CD8-positive, alpha-beta memory T cell (primary cell): ENCODE results near the gene MTCH1. TPM values are rescaled to one million over a fixed set of nuclear protein-coding genes. Genes with fewer than 3 reads are reported as not detected.

ENCODE experiments used
- CTCF ChIA-PET: fragments of 350-600 bp; sonication (Branson Sonifier 250); formaldehyde crosslinking; loops from one replicate; lab custom pipeline; 2021; ENCODE audit warnings: antibody characterized with exemption; lab: Charles Lee
- POLR2A ChIA-PET: fragments of 350-600 bp; sonication (Branson Sonifier 250); formaldehyde crosslinking; loops from one replicate; lab custom pipeline; 2021; ENCODE audit warnings: antibody characterized with exemption; lab: Charles Lee
- DNase-seq, 5 donors: peaks; one replicate each; pipeline versions ENCODE4 v3.0.0 to v3.0.0-alpha.2; 2020 to 2022; ENCODE audit warnings: mixed read lengths in 1 of 5
- H3K27ac ChIP-seq: one replicate; pipeline ENCODE4 v1.7.0; 2013; ENCODE audit warnings: low read depth, mild to moderate bottlenecking, low read length, moderate library complexity
- H3K27me3 ChIP-seq: 2 replicates; pipeline ENCODE4 v1.7.0; 2013; ENCODE audit warnings: low read length, mild to moderate bottlenecking; ENCODE audit not compliant: insufficient read depth, poor library complexity, severe bottlenecking
- H3K36me3 ChIP-seq: 2 replicates; pipeline ENCODE4 v1.7.0; 2013; ENCODE audit warnings: mild to moderate bottlenecking, low read length, moderate library complexity; ENCODE audit not compliant: insufficient read depth
- H3K4me1 ChIP-seq: 2 replicates; pipeline ENCODE4 v1.7.0; 2013; ENCODE audit warnings: mild to moderate bottlenecking, low read length, moderate library complexity; ENCODE audit not compliant: insufficient read depth
- H3K4me3 ChIP-seq: 2 replicates; pipeline ENCODE4 v1.7.0; 2013; ENCODE audit warnings: mild to moderate bottlenecking, low read length
- H3K9me3 ChIP-seq: 2 replicates; pipeline ENCODE4 v1.7.0; 2013; ENCODE audit warnings: mild to moderate bottlenecking, low read length
- H3K27ac Mint-ChIP-seq, 8 donors: one replicate each; pipeline ENCODE4 v1.8.0; 2020 to 2021; ENCODE audit warnings: mixed read lengths in 8 of 8, mild to moderate bottlenecking in 6 of 8, inconsistent platforms in 3 of 8, moderate library complexity in 3 of 8
- H3K27me3 Mint-ChIP-seq, 2 donors: one replicate each; pipeline ENCODE4 v1.8.0; 2020 to 2021; ENCODE audit warnings: mixed read lengths in 2 of 2, mild to moderate bottlenecking in 1 of 2, moderate library complexity in 1 of 2
- H3K36me3 Mint-ChIP-seq, 3 donors: one replicate each; pipeline ENCODE4 v1.8.0; 2020 to 2021; ENCODE audit warnings: mixed read lengths in 3 of 3, inconsistent platforms in 1 of 3, mild to moderate bottlenecking in 1 of 3
- H3K4me1 Mint-ChIP-seq, 3 donors: one replicate each; pipeline ENCODE4 v1.8.0; 2020 to 2021; ENCODE audit warnings: mixed read lengths in 3 of 3, inconsistent platforms in 1 of 3, mild to moderate bottlenecking in 1 of 3
- H3K4me3 Mint-ChIP-seq, 7 donors: one replicate each; pipeline ENCODE4 v1.8.0; 2020 to 2021; ENCODE audit warnings: mixed read lengths in 7 of 7, mild to moderate bottlenecking in 6 of 7, moderate library complexity in 4 of 7, inconsistent platforms in 2 of 7
- H3K9me3 Mint-ChIP-seq, 5 donors: one replicate each; pipeline ENCODE4 v1.8.0; 2020 to 2022; ENCODE audit warnings: mixed read lengths in 5 of 5, mild to moderate bottlenecking in 3 of 5, moderate library complexity in 2 of 5, inconsistent platforms in 1 of 5
- polyA plus RNA-seq: library from polyadenylated mRNA; unstranded; fragments of 300-500 nt; fragmentation: Illumina TruSeq; gene quantifications from one replicate; pipeline ENCODE4 v1.2.3, GENCODE V29; 2021
- total RNA-seq, 2 experiments: library from RNA; stranded (reverse); gene quantifications; one replicate each; pipeline ENCODE4 v1.2.3, GENCODE V29; 2021

MTCH1 gene
- total RNA-seq (100 to 1,000 TPM; 116 to 126 TPM), polyA plus RNA-seq (81.1 TPM)

- H3K9me3 Mint-ChIP-seq = no peaks in the 10 kb centered on the region
- Histone ChIP-seq H3K36me3 (no peaks in the 10 kb centered on the region), H3K4me1 (peaks cover 37% of the 10 kb centered on the region), H3K4me3 (peak within 1 kb of the TSS; percentile 91), H3K27me3 (no peaks in the 10 kb centered on the region), H3K9me3 (no peaks in the 10 kb centered on the region), H3K27ac (peak within 1 kb of the TSS; percentile 82)
- peak within 1 kb of the TSS in 5 of 7 donors; percentile 90 to 99 (median 97) for H3K4me3 Mint-ChIP-seq
- peaks cover 0 to 16% (median 3%) of the 10 kb centered on the region in 3 donors for H3K36me3 Mint-ChIP-seq
- peak within 1 kb of the TSS; percentile 87 to 99 (median 97) for H3K27ac Mint-ChIP-seq
- peak; percentile 84 to 92 (median 90) for DNase-seq
- CTCF ChIA-PET = interaction anchor here (1.0 to 2.0 kb wide), 7 partner anchors 32 to 224 kb away, joined by 3 to 19 read pairs (median 4); partner anchors contain the start of gene C6orf89
- peaks cover 0 to 11% of the 10 kb centered on the region in 2 donors for H3K27me3 Mint-ChIP-seq
- POLR2A ChIA-PET = interaction anchor here (0.6 to 2.2 kb wide), 11 partner anchors 19 to 531 kb away, joined by 3 to 15 read pairs (median 3); partner anchors contain the start of genes C6orf89, FGD2, PPIL1 and RNF8
- peaks cover 20 to 28% (median 22%) of the 10 kb centered on the region in 3 donors for H3K4me1 Mint-ChIP-seq
These were observed at the start of gene MTCH1 for GRCh38 chr6:36985808-36986703. TSS of gene MTCH1 (minus strand) at chr6:36986196. CDS start at chr6:36986173, 23 bp downstream.

GRCh38 chr6:37033819-37034795 lies 48.1 kb upstream of the MTCH1 start:
- no peaks in the 10 kb centered on the region for H3K27me3 Mint-ChIP-seq
- peaks cover 0 to under 1% (median 0%) of the 10 kb centered on the region in 5 donors for H3K9me3 Mint-ChIP-seq
- Histone ChIP-seq H3K4me1 (peaks cover 5% of the 10 kb centered on the region), H3K27ac (peak overlapping the region; percentile 48), H3K36me3 (no peaks in the 10 kb centered on the region), H3K9me3 (no peaks in the 10 kb centered on the region), H3K4me3 (no peak overlapping the region), H3K27me3 (no peaks in the 10 kb centered on the region)
- DNase-seq = no peak
- ChIA-PET POLR2A (interaction anchor here (0.5 kb wide), 1 partner anchor 10 kb away, joined by 3 read pairs; no protein-coding TSS in a partner anchor), CTCF (interaction anchor here (1.1 to 23.0 kb wide), 6 partner anchors 12 to 173 kb away, joined by 3 to 615 read pairs (median 7); no protein-coding TSS in a partner anchor)
- H3K27ac Mint-ChIP-seq = peak overlapping the region in 6 of 8 donors; percentile 36 to 85 (median 44)
- H3K4me3 Mint-ChIP-seq = peak overlapping the region in 1 of 7 donors; percentile 30
- H3K4me1 Mint-ChIP-seq = peaks cover 12 to 23% (median 14%) of the 10 kb centered on the region in 3 donors
- peaks cover 0 to 2% (median 0%) of the 10 kb centered on the region in 3 donors for H3K36me3 Mint-ChIP-seq

- DNase-seq = no peak
- H3K36me3 ChIP-seq = no peaks in the 10 kb centered on the region
- Mint-ChIP-seq H3K9me3 (peaks cover 0 to 2% (median 0%) of the 10 kb centered on the region in 5 donors), H3K4me3 (peak overlapping the region in 1 of 7 donors; percentile 29), H3K36me3 (peaks cover 0 to 3% (median 0%) of the 10 kb centered on the region in 3 donors), H3K27me3 (no peaks in the 10 kb centered on the region), H3K4me1 (peaks cover 15 to 25% (median 19%) of the 10 kb centered on the region in 3 donors), H3K27ac (peak overlapping the region in 3 of 8 donors; percentile 9 to 58 (median 40))
- H3K9me3 ChIP-seq = no peaks in the 10 kb centered on the region
- CTCF ChIA-PET = interaction anchor here (1.2 to 23.0 kb wide), 3 partner anchors 12 to 174 kb away, joined by 3 to 615 read pairs (median 4); no protein-coding TSS in a partner anchor
- H3K4me3 ChIP-seq = no peak overlapping the region
- H3K4me1 ChIP-seq = peaks cover 6% of the 10 kb centered on the region
- peak overlapping the region; percentile 48 for H3K27ac ChIP-seq
- POLR2A ChIA-PET = no interaction called here
- no peaks in the 10 kb centered on the region for H3K27me3 ChIP-seq
These were observed 47.3 kb upstream of the MTCH1 start for GRCh38 chr6:37033255-37033654.

GRCh38 chr6:37032239-37032638 lies 46.2 kb upstream of the MTCH1 start:
- Mint-ChIP-seq H3K4me1 (peaks cover 15 to 25% (median 19%) of the 10 kb centered on the region in 3 donors), H3K27ac (peak overlapping the region in 2 of 8 donors; percentile 43 to 70), H3K9me3 (peaks cover 0 to 2% (median 0%) of the 10 kb centered on the region in 5 donors), H3K27me3 (no peaks in the 10 kb centered on the region), H3K36me3 (peaks cover 0 to 3% (median 0%) of the 10 kb centered on the region in 3 donors), H3K4me3 (no peak overlapping the region)
- Histone ChIP-seq H3K36me3 (no peaks in the 10 kb centered on the region), H3K4me1 (peaks cover 6% of the 10 kb centered on the region), H3K9me3 (no peaks in the 10 kb centered on the region), H3K27me3 (no peaks in the 10 kb centered on the region), H3K4me3 (no peak overlapping the region), H3K27ac (no peak overlapping the region)
- no peak for DNase-seq
- CTCF ChIA-PET = interaction anchor here (1.5 to 23.0 kb wide), 5 partner anchors 12 to 175 kb away, joined by 4 to 615 read pairs (median 61); partner anchors contain the start of gene PIM1
- POLR2A ChIA-PET = no interaction called here

- H3K4me1 Mint-ChIP-seq = peaks cover 15 to 29% (median 21%) of the 10 kb centered on the region in 3 donors
- DNase-seq = no peak
- ChIA-PET POLR2A (interaction anchor here (0.6 to 1.7 kb wide), 2 partner anchors 13 to 144 kb away, joined by 3 to 4 read pairs; no protein-coding TSS in a partner anchor), CTCF (interaction anchor here (1.4 to 23.0 kb wide), 7 partner anchors 11 to 177 kb away, joined by 5 to 615 read pairs (median 29); partner anchors contain the start of genes C6orf89 and PIM1)
- Histone ChIP-seq H3K27ac (no peak overlapping the region), H3K4me1 (peaks cover 6% of the 10 kb centered on the region), H3K36me3 (no peaks in the 10 kb centered on the region), H3K9me3 (no peaks in the 10 kb centered on the region), H3K27me3 (no peaks in the 10 kb centered on the region), H3K4me3 (no peak overlapping the region)
- H3K9me3 Mint-ChIP-seq = peaks cover 0 to 2% (median 0%) of the 10 kb centered on the region in 5 donors
- H3K27ac Mint-ChIP-seq = no peak overlapping the region
- no peak overlapping the region for H3K4me3 Mint-ChIP-seq
- H3K36me3 Mint-ChIP-seq = peaks cover 0 to 3% (median 0%) of the 10 kb centered on the region in 3 donors
- no peaks in the 10 kb centered on the region for H3K27me3 Mint-ChIP-seq
These were observed 44.6 kb upstream of the MTCH1 start for GRCh38 chr6:37030599-37030998.

DNA sequence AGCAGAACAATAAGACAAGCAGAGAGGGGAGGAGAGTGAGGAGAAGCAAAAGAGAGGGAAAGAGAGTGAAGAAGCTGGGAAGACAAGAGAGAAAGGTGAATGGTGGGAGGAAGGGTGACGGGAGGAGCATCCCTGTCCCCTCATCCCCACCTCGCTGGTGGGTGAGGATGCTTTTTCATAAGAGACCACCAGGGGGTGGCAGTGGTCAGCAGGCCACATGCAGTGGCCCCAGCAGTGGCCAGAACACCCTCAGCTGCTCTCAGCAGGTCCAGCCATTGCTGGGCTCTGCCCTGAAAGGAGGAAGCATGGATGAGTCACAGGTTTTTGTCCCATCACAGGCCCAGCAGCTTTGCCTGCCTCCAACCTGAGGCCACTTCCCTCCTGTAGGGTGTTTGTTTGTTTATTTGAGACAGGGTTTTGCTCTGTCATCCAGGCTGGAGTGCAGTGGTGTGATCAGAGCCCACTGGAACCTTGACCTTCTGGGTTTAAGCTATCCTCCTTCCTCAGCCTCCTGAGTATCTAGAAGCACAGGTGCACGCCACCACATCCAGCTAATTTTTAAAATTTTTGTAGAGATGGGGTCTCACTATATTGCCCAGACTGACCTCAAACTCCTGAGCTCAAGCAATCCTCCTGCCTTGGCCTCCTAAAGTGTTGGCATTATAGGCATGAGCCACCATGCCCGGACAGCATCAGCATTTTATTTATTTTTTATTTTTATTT lies 43.4 kb upstream of the MTCH1 start:
- Mint-ChIP-seq H3K4me1 (peaks cover 23 to 33% (median 26%) of the 10 kb centered on the region in 3 donors), H3K27ac (peak overlapping the region in 6 of 8 donors; percentile 43 to 90 (median 70)), H3K27me3 (no peaks in the 10 kb centered on the region), H3K4me3 (peak overlapping the region in 1 of 7 donors; percentile 1), H3K9me3 (peaks cover 0 to 2% (median 0%) of the 10 kb centered on the region in 5 donors), H3K36me3 (peaks cover 0 to 3% (median 0%) of the 10 kb centered on the region in 3 donors)
- Histone ChIP-seq H3K4me3 (no peak overlapping the region), H3K9me3 (no peaks in the 10 kb centered on the region), H3K27me3 (no peaks in the 10 kb centered on the region), H3K4me1 (peaks cover 6% of the 10 kb centered on the region), H3K36me3 (no peaks in the 10 kb centered on the region), H3K27ac (no peak overlapping the region)
- CTCF ChIA-PET = interaction anchor here (0.8 to 23.0 kb wide), 12 partner anchors 9 to 178 kb away, joined by 3 to 615 read pairs (median 6); partner anchors contain the start of genes C6orf89 and PIM1
- POLR2A ChIA-PET = interaction anchor here (0.9 to 1.7 kb wide), 3 partner anchors 11 to 180 kb away, joined by 3 to 4 read pairs (median 4); no protein-coding TSS in a partner anchor
- DNase-seq = peak in 4 of 5 donors; percentile 30 to 62 (median 42)
